ENCODE results near the gene KIF6. TPM values are rescaled to one million over a fixed set of nuclear protein-coding genes. Genes with fewer than 3 reads are reported as not detected.

Gene KIF6
- total RNA-seq, 1 donor from 2014 or later, result 0.43 TPM

DNA sequence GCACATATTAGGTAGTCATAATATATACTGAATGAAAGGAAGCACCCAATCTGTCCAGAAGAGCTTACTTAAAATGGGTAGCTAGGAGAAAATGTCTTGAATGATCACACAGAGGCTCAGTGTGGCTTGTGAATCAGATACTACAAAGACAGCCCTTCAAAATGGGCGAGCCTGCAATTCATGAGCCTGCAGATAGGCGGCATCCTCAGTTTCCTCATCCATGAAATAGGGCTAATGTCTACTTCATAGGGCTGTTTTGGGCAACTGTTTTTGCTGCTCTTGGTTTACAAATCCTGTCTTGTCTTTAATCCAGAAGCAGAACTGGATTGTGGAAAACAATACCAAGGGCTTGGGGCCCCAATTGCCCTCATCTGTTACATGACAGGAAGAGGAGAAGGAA lies 273.4 kb downstream of the KIF6 start:
- H3K9me3 ChIP-seq, result no peaks in the 10 kb centered on the region
- TF ChIP-seq, protein P1, sequence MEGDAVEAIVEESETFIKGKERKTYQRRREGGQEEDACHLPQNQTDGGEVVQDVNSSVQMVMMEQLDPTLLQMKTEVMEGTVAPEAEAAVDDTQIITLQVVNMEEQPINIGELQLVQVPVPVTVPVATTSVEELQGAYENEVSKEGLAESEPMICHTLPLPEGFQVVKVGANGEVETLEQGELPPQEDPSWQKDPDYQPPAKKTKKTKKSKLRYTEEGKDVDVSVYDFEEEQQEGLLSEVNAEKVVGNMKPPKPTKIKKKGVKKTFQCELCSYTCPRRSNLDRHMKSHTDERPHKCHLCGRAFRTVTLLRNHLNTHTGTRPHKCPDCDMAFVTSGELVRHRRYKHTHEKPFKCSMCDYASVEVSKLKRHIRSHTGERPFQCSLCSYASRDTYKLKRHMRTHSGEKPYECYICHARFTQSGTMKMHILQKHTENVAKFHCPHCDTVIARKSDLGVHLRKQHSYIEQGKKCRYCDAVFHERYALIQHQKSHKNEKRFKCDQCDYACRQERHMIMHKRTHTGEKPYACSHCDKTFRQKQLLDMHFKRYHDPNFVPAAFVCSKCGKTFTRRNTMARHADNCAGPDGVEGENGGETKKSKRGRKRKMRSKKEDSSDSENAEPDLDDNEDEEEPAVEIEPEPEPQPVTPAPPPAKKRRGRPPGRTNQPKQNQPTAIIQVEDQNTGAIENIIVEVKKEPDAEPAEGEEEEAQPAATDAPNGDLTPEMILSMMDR (IDR thresholded peaks at IDR 0.05), result peak in 1 of 3 experiments; percentile 7
- H3K27ac ChIP-seq, result no peak overlapping the region
- no peaks in the 10 kb centered on the region for H3K27me3 ChIP-seq
- H3K36me3 ChIP-seq, result no peaks in the 10 kb centered on the region
- H3K4me3 ChIP-seq, result no peak overlapping the region
- no peak for DNase-seq (ENCODE audit: low spot score in 2 of 2)
- intact Hi-C loops (cut with DNase I), result no loop called here
- H3K4me1 ChIP-seq, result no peaks in the 10 kb centered on the region

DNA sequence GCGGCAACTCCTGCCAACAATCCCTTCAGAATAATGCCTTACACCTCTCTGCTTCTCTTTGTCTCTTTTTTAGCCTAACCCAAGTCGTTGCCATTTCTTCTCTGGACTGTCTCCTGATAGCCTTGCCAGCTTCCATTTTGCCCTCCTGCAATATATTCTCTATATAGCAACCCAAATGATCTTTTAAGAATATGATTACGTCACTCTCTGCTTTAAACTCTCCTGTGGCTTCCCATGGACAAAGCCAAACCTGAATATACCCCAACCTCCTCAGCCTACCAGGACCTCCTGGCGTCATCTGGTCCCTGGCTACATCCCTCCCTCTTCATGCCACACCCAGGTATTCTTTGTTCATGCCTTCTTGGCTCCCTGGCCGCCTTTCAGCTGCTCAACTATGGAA lies 276.2 kb downstream of the KIF6 start:
- TF ChIP-seq, protein P1 (IDR thresholded peaks at IDR 0.05), result no peak
- no peak for DNase-seq (ENCODE audit: low spot score in 2 of 2)
- no peaks in the 10 kb centered on the region for H3K27me3 ChIP-seq
- H3K27ac ChIP-seq, result no peak overlapping the region
- H3K4me1 ChIP-seq, result no peaks in the 10 kb centered on the region
- no peak overlapping the region for H3K4me3 ChIP-seq
- H3K36me3 ChIP-seq, result no peaks in the 10 kb centered on the region
- H3K9me3 ChIP-seq, result no peaks in the 10 kb centered on the region
- intact Hi-C loops (cut with DNase I), result no loop called here

DNA sequence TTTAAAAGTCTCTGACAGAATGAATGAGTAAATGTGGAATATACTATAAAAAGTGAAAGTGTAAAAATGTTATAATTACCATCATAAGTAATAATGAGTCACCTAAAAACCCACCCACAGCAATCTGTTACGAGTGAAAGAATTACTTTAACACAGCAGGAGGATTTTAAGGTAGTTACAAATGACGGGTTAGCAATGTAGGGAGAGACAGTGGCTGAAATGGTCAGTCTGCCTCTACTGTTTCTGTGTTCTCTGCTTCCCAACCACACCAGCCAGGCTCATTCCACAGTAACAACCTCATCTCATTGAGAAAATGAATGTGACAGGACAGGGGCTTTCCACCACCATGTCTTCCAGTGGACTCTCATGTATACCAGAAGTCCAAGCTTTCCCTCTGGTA lies 278.3 kb downstream of the KIF6 start:
- Histone ChIP-seq H3K4me1 (no peaks in the 10 kb centered on the region), H3K9me3 (no peaks in the 10 kb centered on the region), H3K27ac (no peak overlapping the region), H3K36me3 (no peaks in the 10 kb centered on the region), H3K4me3 (no peak overlapping the region), H3K27me3 (no peaks in the 10 kb centered on the region)
- intact Hi-C loops (cut with DNase I), result no loop called here
- TF ChIP-seq, protein P1 (IDR thresholded peaks at IDR 0.05), result no peak
- no peak for DNase-seq (ENCODE audit: low spot score in 2 of 2)

DNA sequence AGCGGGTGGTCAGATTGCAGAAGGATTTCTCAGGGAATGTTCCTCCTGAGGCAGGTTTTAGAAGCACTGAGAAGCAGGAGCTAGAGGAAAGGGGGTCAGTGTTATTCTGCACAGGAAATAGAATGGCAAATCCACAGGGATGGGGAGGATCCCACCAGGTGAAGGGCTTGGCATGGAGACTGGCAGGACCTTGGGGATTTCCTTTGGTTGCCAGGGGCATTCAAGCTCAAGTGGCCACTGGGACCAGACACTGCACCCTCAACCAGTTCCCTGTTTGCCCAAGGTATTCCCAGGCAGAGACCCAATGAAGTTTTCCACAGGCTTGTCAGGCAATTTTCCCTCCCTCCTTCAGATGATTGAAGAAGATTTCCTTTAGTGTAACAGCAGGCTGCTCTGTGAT lies 279.5 kb downstream of the KIF6 start:
- Histone ChIP-seq H3K27me3 (no peaks in the 10 kb centered on the region), H3K27ac (no peak overlapping the region), H3K4me3 (no peak overlapping the region), H3K36me3 (no peaks in the 10 kb centered on the region), H3K4me1 (no peaks in the 10 kb centered on the region), H3K9me3 (no peaks in the 10 kb centered on the region)
- intact Hi-C loops (cut with DNase I), result no loop called here
- no peak for DNase-seq (ENCODE audit: low spot score in 2 of 2)
- TF ChIP-seq, protein P1 (IDR thresholded peaks at IDR 0.05), result no peak

DNA sequence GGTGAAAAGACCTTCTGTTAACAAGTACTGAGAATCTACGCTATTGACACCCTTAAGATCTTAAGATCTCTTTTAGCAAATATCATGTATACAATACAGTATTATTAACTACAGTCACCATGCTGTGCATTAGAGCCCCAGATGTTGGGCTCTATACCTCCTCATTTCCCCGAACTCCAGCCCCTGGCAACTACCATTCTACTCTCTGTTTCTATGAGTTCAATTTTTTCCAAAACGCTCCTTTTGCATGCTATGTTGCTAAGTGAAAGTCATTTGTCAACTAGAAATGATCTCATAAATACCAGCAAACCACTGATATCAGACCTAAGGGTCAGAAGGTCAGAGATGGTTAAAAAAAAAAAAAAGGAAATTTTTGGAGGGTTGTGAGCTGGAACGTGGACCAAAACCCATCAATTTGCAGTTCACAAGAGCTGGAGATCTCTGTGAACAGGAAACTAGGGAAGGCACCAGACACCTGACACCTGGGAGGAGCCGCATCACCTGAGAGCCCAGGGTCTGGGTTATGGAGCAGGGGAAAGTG lies 280.7 kb downstream of the KIF6 start:
- Histone ChIP-seq H3K4me1 (no peaks in the 10 kb centered on the region), H3K27ac (no peak overlapping the region), H3K27me3 (no peaks in the 10 kb centered on the region), H3K4me3 (no peak overlapping the region), H3K9me3 (no peaks in the 10 kb centered on the region), H3K36me3 (no peaks in the 10 kb centered on the region)
- no peak for DNase-seq (ENCODE audit: low spot score in 2 of 2)
- TF ChIP-seq, protein P1 (IDR thresholded peaks at IDR 0.05), result no peak
- intact Hi-C loops (cut with DNase I), result no loop called here

DNA sequence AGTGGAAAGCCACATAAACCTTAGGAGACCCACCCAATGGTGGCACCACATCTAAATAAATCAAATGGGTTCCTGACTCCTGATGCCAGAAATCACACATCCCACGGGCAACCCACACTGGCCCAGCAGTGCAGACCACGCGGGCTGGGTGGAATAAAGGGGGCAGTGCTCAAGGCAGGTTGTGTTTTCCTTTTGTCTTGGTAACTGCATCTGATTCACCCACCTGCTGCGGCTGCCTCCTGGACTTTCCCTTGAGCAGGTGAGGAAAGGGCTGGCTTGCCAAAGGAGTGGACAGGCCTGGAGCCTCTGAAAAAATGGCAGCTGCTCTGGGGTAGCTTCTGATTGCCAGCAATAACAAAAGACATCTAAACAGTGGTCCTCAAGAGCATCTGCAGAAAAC lies 283.2 kb downstream of the KIF6 start:
- intact Hi-C loops (cut with DNase I), result no loop called here
- TF ChIP-seq, protein P1 (IDR thresholded peaks at IDR 0.05), result no peak
- Histone ChIP-seq H3K4me1 (no peaks in the 10 kb centered on the region), H3K36me3 (no peaks in the 10 kb centered on the region), H3K4me3 (no peak overlapping the region), H3K27me3 (no peaks in the 10 kb centered on the region), H3K9me3 (peaks cover 0 to 3% of the 10 kb centered on the region in 2 donors), H3K27ac (no peak overlapping the region)
- DNase-seq (ENCODE audit: low spot score in 2 of 2), result no peak

All from ascending aorta (tissue), 2 donors.